GM12878 (cell line): Measurements from ENCODE around the gene OR51B4. TPM values are rescaled to one million over a fixed set of nuclear protein-coding genes. Genes with fewer than 3 reads are reported as not detected.

Experiments
- ATAC-seq: fragments of 200-7000 bp; cut with Tn5 transposase; 3 replicates; pipeline ENCODE4 v1.9.1; 2020; ENCODE audit warnings: mild to moderate bottlenecking, moderate library complexity
- BruUV-seq: library from RNA; stranded (reverse); fragments of 400-500 nt; replicated peaks from 2 replicates; lab custom pipeline; 2021; lab: Mats Ljungman, UMichigan
- CTCF ChIA-PET: fragments of 300-600 bp; sonication (Branson Sonifier 250); formaldehyde crosslinking; extraction: SDS; loops from one replicate; lab custom pipeline; 2021; ENCODE audit warnings: inconsistent platforms; lab: Yijun Ruan, JAX
- POLR2A ChIA-PET: fragments of 350-600 bp; formaldehyde crosslinking; extraction: SDS; loops from one replicate; lab custom pipeline; 2021; ENCODE audit warnings: inconsistent platforms; lab: Charles Lee
- RAD21 ChIA-PET: fragments of 300-600 bp; sonication (Branson Sonifier 250); formaldehyde crosslinking; loops from one replicate; lab custom pipeline; 2023; ENCODE audit warnings: antibody characterized with exemption; ENCODE audit not compliant: unreplicated experiment; lab: Charles Lee
- SMC1A ChIA-PET: fragments of 300-600 bp; sonication (Branson Sonifier 250); formaldehyde crosslinking; loops from one replicate; lab custom pipeline; 2023; ENCODE audit not compliant: unreplicated experiment, uncharacterized antibody; lab: Charles Lee
- DNase-seq: peaks from one replicate; pipeline ENCODE4 v3.0.0-alpha.2; 2011; ENCODE audit warnings: low read depth, low spot score
- FAIRE-seq: peaks from 3 replicates; lab custom pipeline; 2011; peaks lifted over from hg19 to GRCh38; lab: Jason Lieb, UNC
- H2AFZ ChIP-seq: 2 replicates; pipeline ENCODE4 v1.6.0; 2011; ENCODE audit warnings: low read depth, low read length, control low read depth; ENCODE audit not compliant: control insufficient read depth
- H3K27ac ChIP-seq: 2 replicates; pipeline ENCODE4 v1.5.1; 2011; ENCODE audit warnings: control low read depth; ENCODE audit not compliant: control insufficient read depth, insufficient read depth
- H3K27me3 ChIP-seq, 2 experiments: replicated peaks in 1 of 2; 2 replicates each; pipeline versions ENCODE4 v1.6.0 to v1.6.1; 2011; ENCODE audit warnings: low read length in 1 of 2; ENCODE audit not compliant: control insufficient read depth in 2 of 2, insufficient read depth in 2 of 2
- H3K36me3 ChIP-seq, 2 experiments: 2 replicates each; pipeline ENCODE4 v1.5.1; 2011; ENCODE audit warnings: low read length in 1 of 2; ENCODE audit not compliant: control insufficient read depth in 2 of 2, insufficient read depth in 2 of 2
- H3K4me1 ChIP-seq: 2 replicates; pipeline ENCODE4 v1.6.1; 2011; ENCODE audit warnings: mild to moderate bottlenecking, low read length, moderate library complexity, mixed read lengths; ENCODE audit not compliant: control insufficient read depth, insufficient read depth
- H3K4me2 ChIP-seq: 2 replicates; pipeline ENCODE4 v1.6.0; 2011; ENCODE audit warnings: control low read depth; ENCODE audit not compliant: control insufficient read depth, insufficient read depth
- H3K4me3 ChIP-seq: fragments of 200-600 bp; sonication (generic); 2 replicates; pipeline ENCODE4 v1.5.1; 2016
- H3K79me2 ChIP-seq: 2 replicates; pipeline ENCODE4 v1.6.0; 2011; ENCODE audit warnings: low read length; ENCODE audit not compliant: control insufficient read depth, insufficient read depth
- H3K9ac ChIP-seq: 2 replicates; pipeline ENCODE4 v1.8.0; 2011; ENCODE audit warnings: low read length, control low read depth, mixed read lengths; ENCODE audit not compliant: control insufficient read depth, insufficient read depth
- H3K9me3 ChIP-seq: replicated peaks from 3 replicates; pipeline ENCODE4 v1.5.1; 2011; ENCODE audit warnings: mild to moderate bottlenecking, low read length; ENCODE audit not compliant: control insufficient read depth, insufficient read depth
- H4K20me1 ChIP-seq: 2 replicates; pipeline ENCODE4 v1.6.0; 2011; ENCODE audit not compliant: control insufficient read depth, insufficient read depth
- CHD4 ChIP-seq: fragments of 200-600 bp; sonication (generic); IDR thresholded peaks from 2 replicates; pipeline ENCODE4 v1.6.1; 2016; ENCODE audit warnings: mild to moderate bottlenecking
- KAT2A ChIP-seq: conservative IDR thresholded peaks from 2 replicates; pipeline ENCODE4 v1.6.1; 2011; ENCODE audit warnings: low read depth, low read length; ENCODE audit not compliant: control insufficient read depth
- POLR2A ChIP-seq: IDR thresholded peaks from 2 replicates; pipeline ENCODE4 v1.6.1; 2011; ENCODE audit warnings: low read depth, mild to moderate bottlenecking, low read length
- SIX5 ChIP-seq: IDR thresholded peaks from 2 replicates; pipeline ENCODE4 v1.6.1; 2011; ENCODE audit warnings: mild to moderate bottlenecking, low read depth, low read length, moderate library complexity; ENCODE audit not compliant: severe bottlenecking
- SUPT20H ChIP-seq: IDR thresholded peaks from 2 replicates; pipeline ENCODE4 v1.6.1; 2011; ENCODE audit warnings: low read depth, mild to moderate bottlenecking, low read length, moderate library complexity, borderline replicate concordance; ENCODE audit not compliant: control insufficient read depth
- TCF3 ChIP-seq: IDR thresholded peaks from 2 replicates; pipeline ENCODE4 v1.6.1; 2012; ENCODE audit warnings: low read depth, mild to moderate bottlenecking, low read length, borderline replicate concordance; ENCODE audit not compliant: insufficient read depth
- WGBS: methylation state at CpG from one replicate; pipeline ENCODE4 v1.1.6; 2016; ENCODE audit warnings: low lambda C conversion rate; ENCODE audit not compliant: insufficient replicate concordance, insufficient coverage; ENCODE audit errors: missing lambda C conversion rate; 5-methylcytosine and 5-hydroxymethylcytosine counted together
- in situ Hi-C: fragments of 300-500 bp; cut with MboI; formaldehyde crosslinking; loops from 9 replicates; pipeline ENCODE4 v1.14.3; 2018; ENCODE audit warnings: mixed read lengths
- intact Hi-C: fragments of 100-400 bp; cut with micrococcal nuclease; formaldehyde crosslinking; loops from one replicate; pipeline ENCODE4 v1.14.2; 2022; ENCODE audit not compliant: unreplicated experiment
- polyA plus RNA-seq, 11 experiments: library from polyadenylated mRNA; depleted of rRNA in 4 of 11; unstranded in 6 of 11; stranded (reverse) in 5 of 11; fragments of >200 nt; fragmentation: Nextera tagmentation in 4 of 11; fragmentation: Illumina TruSeq in 1 of 11; extraction: Ambion mirVana in 4 of 11; extraction: Trizol in 1 of 11; gene quantifications; 1 replicate in 1 of 11; 2 replicates in 10 of 11; pipeline versions ENCODE4 v1.2.1 to v1.2.3, GENCODE V29; 2011 to 2016; ENCODE audit warnings: inconsistent platforms in 2 of 11, missing spikeins in 2 of 11, low read depth in 1 of 11
- total RNA-seq, 4 experiments: library from RNA; depleted of rRNA in 3 of 4; stranded (reverse); fragments of >200 nt in 3 of 4; fragmentation: Illumina TruSeq in 1 of 4; extraction: Trizol in 1 of 4; gene quantifications; 2 replicates each; pipeline versions ENCODE4 v1.2.1 to v1.2.3, GENCODE V29; 2013 to 2021
- TF ChIP-seq, protein P1 (sequence below): fragments of 450-650 bp; IDR thresholded peaks from 2 replicates; pipeline ENCODE4 v1.6.1; 2017; ENCODE audit warnings: mild to moderate bottlenecking
- TF ChIP-seq, protein P2 (sequence below): fragments of 450-650 bp; IDR thresholded peaks from 2 replicates; pipeline ENCODE4 v1.6.1; 2016; ENCODE audit warnings: mild to moderate bottlenecking
- TF ChIP-seq, protein P3 (sequence below): fragments of 450-650 bp; IDR thresholded peaks from 2 replicates; pipeline ENCODE4 v1.6.1; 2016; ENCODE audit warnings: mild to moderate bottlenecking, moderate library complexity, borderline replicate concordance

Gene OR51B4
- total and polyA plus RNA-seq, 10 of the 15 experiments (the other 5 are each of a cell fraction or from before 2014, with no cell fraction given), result 0.23 to 2.1 TPM; not detected in 8

DNA sequence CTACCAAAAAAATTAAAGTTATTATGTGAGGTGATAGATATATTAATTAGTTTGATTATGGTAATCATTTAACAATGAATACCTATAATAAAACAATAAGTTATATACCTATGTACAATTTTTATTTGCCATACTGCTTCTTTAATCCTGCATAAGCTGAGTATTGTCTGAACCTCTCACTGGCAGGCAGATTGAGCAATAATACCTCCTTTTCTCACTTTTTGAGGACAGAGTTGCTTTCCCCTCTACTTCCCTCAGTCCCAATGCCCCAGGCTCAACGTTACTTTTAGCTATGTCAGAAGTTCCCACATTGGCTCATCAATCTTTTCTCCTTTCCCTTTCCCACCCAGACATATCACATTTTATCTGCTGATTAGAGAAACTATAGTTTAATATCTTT, 47.8 kb upstream of the OR51B4 start:
- H4K20me1 ChIP-seq, result no peaks in the 10 kb centered on the region
- FAIRE-seq (no peak), ATAC-seq (no peak), DNase-seq (no peak)
- no peak overlapping the region for H3K4me2 ChIP-seq
- no TSS peak for BruUV-seq
- ChIA-PET SMC1A (no interaction called here), POLR2A (no interaction called here), CTCF (no interaction called here), RAD21 (no interaction called here)
- H3K9me3 ChIP-seq, result no peaks in the 10 kb centered on the region
- 0% methylated on average over 1 of the region's 1 CpG for WGBS
- intact Hi-C loops, result no loop called here
- no peaks in the 10 kb centered on the region for H3K27me3 ChIP-seq
- no peaks in the 10 kb centered on the region for H3K4me1 ChIP-seq
- H3K36me3 ChIP-seq, result no peaks in the 10 kb centered on the region
- H3K79me2 ChIP-seq, result no peaks in the 10 kb centered on the region
- in situ Hi-C loops, result loop anchor here (25.0 kb wide), 1 partner anchor 1487 kb away; the partner anchor contains the start of gene STIM1
- H2AFZ ChIP-seq, result no peak overlapping the region
- H3K27ac ChIP-seq, result no peak overlapping the region
- H3K9ac ChIP-seq, result no peak overlapping the region
- no peak overlapping the region for H3K4me3 ChIP-seq
- TF ChIP-seq, protein P1, sequence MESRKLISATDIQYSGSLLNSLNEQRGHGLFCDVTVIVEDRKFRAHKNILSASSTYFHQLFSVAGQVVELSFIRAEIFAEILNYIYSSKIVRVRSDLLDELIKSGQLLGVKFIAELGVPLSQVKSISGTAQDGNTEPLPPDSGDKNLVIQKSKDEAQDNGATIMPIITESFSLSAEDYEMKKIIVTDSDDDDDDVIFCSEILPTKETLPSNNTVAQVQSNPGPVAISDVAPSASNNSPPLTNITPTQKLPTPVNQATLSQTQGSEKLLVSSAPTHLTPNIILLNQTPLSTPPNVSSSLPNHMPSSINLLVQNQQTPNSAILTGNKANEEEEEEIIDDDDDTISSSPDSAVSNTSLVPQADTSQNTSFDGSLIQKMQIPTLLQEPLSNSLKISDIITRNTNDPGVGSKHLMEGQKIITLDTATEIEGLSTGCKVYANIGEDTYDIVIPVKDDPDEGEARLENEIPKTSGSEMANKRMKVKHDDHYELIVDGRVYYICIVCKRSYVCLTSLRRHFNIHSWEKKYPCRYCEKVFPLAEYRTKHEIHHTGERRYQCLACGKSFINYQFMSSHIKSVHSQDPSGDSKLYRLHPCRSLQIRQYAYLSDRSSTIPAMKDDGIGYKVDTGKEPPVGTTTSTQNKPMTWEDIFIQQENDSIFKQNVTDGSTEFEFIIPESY, result no peak
- TF ChIP-seq POLR2A (no peak), SIX5 (no peak)

DNA sequence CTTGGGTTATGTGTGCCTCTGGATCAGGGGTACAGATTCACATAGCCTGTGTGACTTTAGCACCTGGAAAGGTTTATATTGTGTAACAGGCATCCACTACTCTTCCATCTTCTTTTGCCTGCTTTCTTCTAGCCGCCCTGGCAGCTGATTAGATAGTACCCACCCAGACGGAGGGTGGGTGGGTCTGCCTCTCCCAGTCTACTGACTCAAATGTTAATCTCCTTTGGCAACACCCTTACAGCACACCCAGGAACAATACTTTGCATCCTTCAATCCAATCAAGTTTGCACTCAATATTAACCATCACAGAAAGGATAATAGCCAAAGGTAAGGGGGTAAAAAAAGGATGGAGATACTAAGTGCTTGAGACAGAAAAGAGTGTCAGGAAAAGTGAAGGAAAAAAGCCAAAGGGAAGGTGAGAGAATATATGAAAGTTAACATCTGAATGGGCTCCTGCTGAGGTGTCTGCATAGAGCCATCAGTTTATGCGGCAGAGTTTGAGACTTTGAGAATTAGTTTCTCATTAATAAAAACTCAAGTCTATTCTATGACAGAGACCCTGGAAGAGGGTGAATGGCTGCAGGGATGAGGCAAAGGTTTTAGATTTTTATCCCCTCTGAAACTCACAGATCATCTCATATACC, 46.9 kb upstream of the OR51B4 start:
- SMC1A ChIA-PET, result no interaction called here
- FAIRE-seq (no peak), ATAC-seq (no peak), DNase-seq (no peak)
- Histone ChIP-seq H3K4me1 (no peaks in the 10 kb centered on the region), H3K9me3 (no peaks in the 10 kb centered on the region), H3K27ac (no peak overlapping the region), H4K20me1 (no peaks in the 10 kb centered on the region), H3K4me2 (no peak overlapping the region), H3K27me3 (no peaks in the 10 kb centered on the region), H3K36me3 (no peaks in the 10 kb centered on the region), H3K4me3 (no peak overlapping the region), H3K9ac (no peak overlapping the region), H2AFZ (no peak overlapping the region), H3K79me2 (no peaks in the 10 kb centered on the region)
- POLR2A ChIA-PET, result no interaction called here
- WGBS, result 33% methylated on average over 3 of the region's 3 CpGs
- BruUV-seq, result no TSS peak
- RAD21 ChIA-PET, result no interaction called here
- in situ Hi-C loops, result loop anchor here (25.0 kb wide), 1 partner anchor 1486 kb away; the partner anchor contains the start of gene STIM1
- CTCF ChIA-PET, result no interaction called here
- intact Hi-C loops, result no loop called here
- TF ChIP-seq TCF3 (no peak), CHD4 (no peak), SUPT20H (no peak), KAT2A (no peak)
- TF ChIP-seq, protein P2, sequence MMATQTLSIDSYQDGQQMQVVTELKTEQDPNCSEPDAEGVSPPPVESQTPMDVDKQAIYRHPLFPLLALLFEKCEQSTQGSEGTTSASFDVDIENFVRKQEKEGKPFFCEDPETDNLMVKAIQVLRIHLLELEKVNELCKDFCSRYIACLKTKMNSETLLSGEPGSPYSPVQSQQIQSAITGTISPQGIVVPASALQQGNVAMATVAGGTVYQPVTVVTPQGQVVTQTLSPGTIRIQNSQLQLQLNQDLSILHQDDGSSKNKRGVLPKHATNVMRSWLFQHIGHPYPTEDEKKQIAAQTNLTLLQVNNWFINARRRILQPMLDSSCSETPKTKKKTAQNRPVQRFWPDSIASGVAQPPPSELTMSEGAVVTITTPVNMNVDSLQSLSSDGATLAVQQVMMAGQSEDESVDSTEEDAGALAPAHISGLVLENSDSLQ, result no peak
- TF ChIP-seq, protein P3, sequence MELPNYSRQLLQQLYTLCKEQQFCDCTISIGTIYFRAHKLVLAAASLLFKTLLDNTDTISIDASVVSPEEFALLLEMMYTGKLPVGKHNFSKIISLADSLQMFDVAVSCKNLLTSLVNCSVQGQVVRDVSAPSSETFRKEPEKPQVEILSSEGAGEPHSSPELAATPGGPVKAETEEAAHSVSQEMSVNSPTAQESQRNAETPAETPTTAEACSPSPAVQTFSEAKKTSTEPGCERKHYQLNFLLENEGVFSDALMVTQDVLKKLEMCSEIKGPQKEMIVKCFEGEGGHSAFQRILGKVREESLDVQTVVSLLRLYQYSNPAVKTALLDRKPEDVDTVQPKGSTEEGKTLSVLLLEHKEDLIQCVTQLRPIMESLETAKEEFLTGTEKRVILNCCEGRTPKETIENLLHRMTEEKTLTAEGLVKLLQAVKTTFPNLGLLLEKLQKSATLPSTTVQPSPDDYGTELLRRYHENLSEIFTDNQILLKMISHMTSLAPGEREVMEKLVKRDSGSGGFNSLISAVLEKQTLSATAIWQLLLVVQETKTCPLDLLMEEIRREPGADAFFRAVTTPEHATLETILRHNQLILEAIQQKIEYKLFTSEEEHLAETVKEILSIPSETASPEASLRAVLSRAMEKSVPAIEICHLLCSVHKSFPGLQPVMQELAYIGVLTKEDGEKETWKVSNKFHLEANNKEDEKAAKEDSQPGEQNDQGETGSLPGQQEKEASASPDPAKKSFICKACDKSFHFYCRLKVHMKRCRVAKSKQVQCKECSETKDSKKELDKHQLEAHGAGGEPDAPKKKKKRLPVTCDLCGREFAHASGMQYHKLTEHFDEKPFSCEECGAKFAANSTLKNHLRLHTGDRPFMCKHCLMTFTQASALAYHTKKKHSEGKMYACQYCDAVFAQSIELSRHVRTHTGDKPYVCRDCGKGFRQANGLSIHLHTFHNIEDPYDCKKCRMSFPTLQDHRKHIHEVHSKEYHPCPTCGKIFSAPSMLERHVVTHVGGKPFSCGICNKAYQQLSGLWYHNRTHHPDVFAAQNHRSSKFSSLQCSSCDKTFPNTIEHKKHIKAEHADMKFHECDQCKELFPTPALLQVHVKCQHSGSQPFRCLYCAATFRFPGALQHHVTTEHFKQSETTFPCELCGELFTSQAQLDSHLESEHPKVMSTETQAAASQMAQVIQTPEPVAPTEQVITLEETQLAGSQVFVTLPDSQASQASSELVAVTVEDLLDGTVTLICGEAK, result no peak
